SK-MEL-5 (cell line): Measurements from ENCODE around the gene STARD6. TPM values are rescaled to one million over a fixed set of nuclear protein-coding genes. Genes with fewer than 3 reads are reported as not detected.

Experiments used
- DNase-seq: peaks from one replicate; pipeline ENCODE4 v3.0.0-alpha.2; 2016; ENCODE audit warnings: low read depth, low spot score
- in situ Hi-C: cut with HindIII; loops from 2 replicates; pipeline ENCODE4 v1.10.0; 2016; ENCODE audit warnings: low sequenced_read_pairs, high pct_unique_total_duplicates, low pct_unique_long_range_greater_than_20kb
- small RNA-seq, 2 experiments: library from RNA; depleted of rRNA; stranded (forward); fragments of <200 nt; gene quantifications; one replicate each; pipeline ENCODE3, GENCODE V24; 2014
- total RNA-seq: library from RNA; depleted of rRNA; stranded (reverse); fragments of >200 nt; shearing (Covaris generic); gene quantifications from 2 replicates; pipeline ENCODE4 v1.2.3, GENCODE V29; 2014; rRNA removed

Gene STARD6
- total RNA-seq, 1 experiment from 2014 or later, result not detected

DNA sequence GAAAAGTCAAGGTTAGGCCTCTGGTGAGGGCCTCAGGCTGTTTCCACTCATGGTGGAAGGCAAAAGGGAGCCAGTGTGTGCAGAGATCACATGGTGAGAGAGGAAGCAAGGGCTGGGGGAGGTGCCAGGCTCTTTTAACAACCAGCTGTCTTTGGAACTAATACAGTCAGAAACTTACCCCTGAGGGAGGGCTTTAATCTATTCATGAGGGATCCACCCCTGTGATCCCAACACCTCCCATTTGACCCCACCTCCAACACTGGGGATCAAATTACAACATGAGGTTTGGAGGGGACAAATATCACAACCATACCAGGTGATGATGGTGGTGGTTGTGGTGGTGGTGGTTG is 77.5 kb downstream of the STARD6 start:
- peak; percentile 56 for DNase-seq
- in situ Hi-C loops, result no loop called here

DNA sequence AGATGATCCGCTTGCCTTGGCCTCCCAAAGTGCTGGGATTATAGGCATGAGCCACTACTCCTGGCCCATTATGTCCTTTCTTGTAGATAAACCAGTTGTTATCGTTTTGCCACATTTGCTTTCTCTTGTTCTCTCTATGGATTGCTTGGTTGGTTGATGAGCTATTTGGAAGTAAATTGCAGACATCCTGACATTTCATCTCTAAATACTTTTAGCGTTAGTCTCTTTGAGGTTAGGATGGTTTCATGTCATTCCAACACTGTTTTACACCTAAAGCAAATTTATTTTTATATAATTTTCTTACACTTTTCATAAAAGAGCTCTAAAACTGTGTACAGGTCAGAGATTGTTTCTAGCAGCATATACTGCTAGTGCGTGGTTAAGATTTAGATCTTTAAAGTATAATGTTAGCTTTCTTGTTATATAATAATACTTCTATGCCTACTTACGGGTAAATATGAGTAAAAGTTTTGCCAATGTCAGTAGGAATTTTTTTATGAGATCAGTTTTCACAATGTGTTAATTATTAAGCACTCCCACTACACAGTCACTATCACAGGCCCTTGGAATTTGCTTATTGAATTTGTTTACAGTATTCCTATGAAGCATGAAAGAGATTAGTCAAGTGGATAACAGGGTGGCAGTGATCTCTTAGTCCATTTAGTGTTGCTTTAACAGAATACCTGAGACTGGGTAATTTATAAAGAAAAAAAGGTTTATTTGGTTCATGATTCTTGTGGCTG is 78.0 kb downstream of the STARD6 start:
- in situ Hi-C loops, result no loop called here
- no peak for DNase-seq

DNA sequence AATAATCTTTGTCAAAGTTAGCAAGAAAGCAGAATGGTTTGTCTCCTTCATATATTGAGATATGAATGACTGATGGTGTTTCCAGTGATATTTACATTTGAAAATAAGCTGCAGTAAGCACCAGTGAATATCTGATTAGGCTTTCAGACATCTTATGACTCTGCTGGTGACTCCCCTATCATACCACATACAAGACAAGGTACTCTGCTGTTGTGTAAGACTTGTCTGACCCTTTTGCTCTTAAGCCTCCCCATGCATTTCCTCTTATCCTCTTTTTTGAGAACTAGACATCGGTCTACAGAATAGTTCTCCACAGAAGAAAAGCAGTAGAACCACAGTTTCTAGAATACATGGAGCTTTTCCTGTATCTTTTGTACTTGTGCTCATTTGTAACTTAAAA is 79.0 kb downstream of the STARD6 start:
- no peak for DNase-seq
- in situ Hi-C loops, result no loop called here

DNA sequence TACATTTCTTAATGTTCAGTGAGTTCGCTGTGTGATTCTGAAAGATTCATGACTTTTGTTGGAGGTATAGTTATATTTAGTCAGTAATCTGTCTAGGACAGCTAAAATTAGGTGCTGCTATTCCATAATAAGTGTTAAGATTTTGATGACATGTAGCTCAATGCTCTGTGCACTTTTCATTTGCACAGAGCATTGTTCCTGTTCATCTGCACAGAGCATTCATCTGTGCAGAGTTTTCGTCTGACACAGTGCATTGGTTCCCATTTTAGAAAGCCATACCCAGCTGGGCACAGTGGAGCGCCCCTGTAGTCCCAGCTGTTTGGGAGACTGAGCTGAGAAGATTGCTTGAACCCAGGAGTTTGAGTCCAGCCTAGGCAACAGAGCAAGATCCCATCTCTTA is 79.8 kb downstream of the STARD6 start:
- in situ Hi-C loops, result no loop called here
- no peak for DNase-seq

Small RNAs within 50 kb of the gene (small RNA-seq; reads per million reads assigned to genes)
- gene SNRPGP2, result 0.04 to 1.9 reads per million in 2 experiments

Other genes with a start within 250 kb of the STARD6 start
- 18.3 and 20.0 TPM in 2 replicates for gene MBD2, start 133.2 kb downstream of the STARD6 start, total RNA-seq
- 12.2 and 13.1 TPM in 2 replicates for gene POLI, start 88.3 kb downstream of the STARD6 start, total RNA-seq
- gene C18orf54, start within 50 bp of the STARD6 start, total RNA-seq, result 1.6 and 3.4 TPM in 2 replicates
- gene DYNAP, start 233.4 kb upstream of the STARD6 start, total RNA-seq, result not detected in 2 replicates